Glutamatergic neuron (in vitro differentiated cells): ENCODE results near the gene CUEDC1. TPM values are rescaled to one million over a fixed set of nuclear protein-coding genes. Genes with fewer than 3 reads are reported as not detected.

ENCODE experiments used
- DNase-seq: peaks from one replicate; pipeline ENCODE4 v3.0.0; 2022
- H3K27ac Mint-ChIP-seq: one replicate; pipeline ENCODE4 v1.8.0; 2020; ENCODE audit warnings: mild to moderate bottlenecking, mixed read lengths, inconsistent platforms; ENCODE audit not compliant: unreplicated experiment
- H3K27me3 Mint-ChIP-seq: one replicate; pipeline ENCODE4 v1.8.0; 2020; ENCODE audit warnings: mild to moderate bottlenecking, moderate library complexity, mixed read lengths, inconsistent platforms; ENCODE audit not compliant: unreplicated experiment
- H3K36me3 Mint-ChIP-seq: one replicate; pipeline ENCODE4 v1.8.0; 2020; ENCODE audit warnings: mild to moderate bottlenecking, mixed read lengths, inconsistent platforms; ENCODE audit not compliant: unreplicated experiment
- H3K4me1 Mint-ChIP-seq: one replicate; pipeline ENCODE4 v1.8.0; 2020; ENCODE audit warnings: mild to moderate bottlenecking, low read depth, mixed read lengths, inconsistent platforms; ENCODE audit not compliant: unreplicated experiment
- H3K4me3 Mint-ChIP-seq: one replicate; pipeline ENCODE4 v1.8.0; 2020; ENCODE audit warnings: mild to moderate bottlenecking, mixed read lengths, inconsistent platforms; ENCODE audit not compliant: unreplicated experiment
- H3K9me3 Mint-ChIP-seq: one replicate; pipeline ENCODE4 v1.8.0; 2020; ENCODE audit warnings: mild to moderate bottlenecking, moderate library complexity, mixed read lengths, inconsistent platforms; ENCODE audit not compliant: unreplicated experiment
- total RNA-seq: library from RNA; stranded (reverse); fragmentation: NEBNext Ultra II Directional; extraction: Animal tissue kit (Norgen Biotek cat#: 25700); gene quantifications from one replicate; pipeline ENCODE4 v1.2.1, GENCODE V29; 2021; ENCODE audit not compliant: unreplicated experiment
- TF ChIP-seq, protein P1 (sequence below): fragments of 200-600 bp; sonication (generic); IDR thresholded peaks from one replicate; pipeline ENCODE4 v1.5.0; 2021; ENCODE audit not compliant: partially characterized antibody, unreplicated experiment

Gene CUEDC1
- total RNA-seq, 1 donor from 2014 or later, result 22.9 TPM

DNA sequence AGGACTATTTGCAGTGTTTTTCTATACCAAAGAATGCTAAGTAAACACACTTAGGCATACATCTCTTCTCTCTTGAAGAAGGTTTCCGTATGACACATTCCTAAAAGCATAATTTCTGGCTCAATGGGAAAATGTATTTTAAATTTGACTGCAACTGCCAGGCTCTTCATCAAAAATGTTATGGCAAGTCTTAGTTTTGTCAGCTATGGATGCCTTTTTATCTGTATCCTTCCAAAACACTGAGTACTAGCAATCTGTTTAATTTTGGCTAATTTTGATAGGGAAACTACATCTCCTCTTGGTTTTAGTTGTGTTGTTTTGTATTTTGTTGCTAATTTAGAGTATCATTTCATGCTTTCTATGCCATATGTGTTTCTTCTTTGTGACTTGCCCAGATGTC is 140.8 kb downstream of the CUEDC1 start:
- Mint-ChIP-seq H3K4me1 (peaks cover 20% of the 10 kb centered on the region), H3K27ac (no peak overlapping the region), H3K9me3 (peaks cover 5% of the 10 kb centered on the region), H3K27me3 (peaks cover 3% of the 10 kb centered on the region), H3K36me3 (no peaks in the 10 kb centered on the region), H3K4me3 (no peak overlapping the region)
- no peak for DNase-seq
- TF ChIP-seq, protein P1, sequence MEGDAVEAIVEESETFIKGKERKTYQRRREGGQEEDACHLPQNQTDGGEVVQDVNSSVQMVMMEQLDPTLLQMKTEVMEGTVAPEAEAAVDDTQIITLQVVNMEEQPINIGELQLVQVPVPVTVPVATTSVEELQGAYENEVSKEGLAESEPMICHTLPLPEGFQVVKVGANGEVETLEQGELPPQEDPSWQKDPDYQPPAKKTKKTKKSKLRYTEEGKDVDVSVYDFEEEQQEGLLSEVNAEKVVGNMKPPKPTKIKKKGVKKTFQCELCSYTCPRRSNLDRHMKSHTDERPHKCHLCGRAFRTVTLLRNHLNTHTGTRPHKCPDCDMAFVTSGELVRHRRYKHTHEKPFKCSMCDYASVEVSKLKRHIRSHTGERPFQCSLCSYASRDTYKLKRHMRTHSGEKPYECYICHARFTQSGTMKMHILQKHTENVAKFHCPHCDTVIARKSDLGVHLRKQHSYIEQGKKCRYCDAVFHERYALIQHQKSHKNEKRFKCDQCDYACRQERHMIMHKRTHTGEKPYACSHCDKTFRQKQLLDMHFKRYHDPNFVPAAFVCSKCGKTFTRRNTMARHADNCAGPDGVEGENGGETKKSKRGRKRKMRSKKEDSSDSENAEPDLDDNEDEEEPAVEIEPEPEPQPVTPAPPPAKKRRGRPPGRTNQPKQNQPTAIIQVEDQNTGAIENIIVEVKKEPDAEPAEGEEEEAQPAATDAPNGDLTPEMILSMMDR, result no peak

DNA sequence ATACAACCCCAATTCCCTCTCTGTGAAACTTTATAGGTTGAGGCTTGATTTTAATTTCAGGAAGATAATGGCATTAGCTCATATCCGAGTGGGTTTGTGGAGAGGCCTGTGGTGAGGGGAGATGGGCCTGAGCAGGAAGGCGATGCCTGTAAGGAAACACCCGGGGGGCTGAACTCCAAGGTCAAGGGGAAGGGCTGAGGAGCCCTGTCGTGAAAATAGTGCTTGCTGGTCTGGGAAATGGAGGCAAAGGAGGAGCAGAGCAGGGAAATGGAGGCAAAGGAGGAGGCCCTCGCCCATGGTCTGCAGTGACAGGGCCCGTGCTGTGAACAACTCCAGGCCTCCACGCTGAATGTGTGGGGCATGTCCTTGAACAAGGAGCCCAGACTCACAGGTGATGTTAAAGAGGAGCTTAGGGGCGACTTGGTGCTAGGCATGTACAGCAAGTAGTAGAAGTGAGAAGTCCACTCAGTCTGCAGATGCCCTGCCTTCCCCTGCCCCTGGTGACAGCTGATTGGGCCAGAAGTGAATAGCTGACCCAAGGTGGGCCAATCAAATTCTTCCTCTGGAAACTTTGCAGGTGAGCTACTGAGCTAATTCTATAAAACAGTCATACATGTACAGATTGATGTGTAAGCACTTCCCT is 143.5 kb downstream of the CUEDC1 start:
- peaks cover 29% of the 10 kb centered on the region for H3K4me1 Mint-ChIP-seq
- no peak for DNase-seq

More for the DNA sequence above, 143.5 kb downstream of the CUEDC1 start:
- peaks cover 7% of the 10 kb centered on the region for H3K9me3 Mint-ChIP-seq
- peak overlapping the region; percentile 70 for H3K27ac Mint-ChIP-seq
- TF ChIP-seq, protein P1, result no peak
- H3K4me3 Mint-ChIP-seq, result peak overlapping the region; percentile 6
- peaks cover 3% of the 10 kb centered on the region for H3K27me3 Mint-ChIP-seq
- no peaks in the 10 kb centered on the region for H3K36me3 Mint-ChIP-seq

Other genes with a start within 250 kb of the CUEDC1 start
- gene CCDC182, start 210.1 kb downstream of the CUEDC1 start, total RNA-seq, result not detected
- gene MRPS23, start 105.4 kb downstream of the CUEDC1 start, total RNA-seq, result 50.0 TPM
- 88.3 TPM for gene VEZF1, start 32.8 kb upstream of the CUEDC1 start, total RNA-seq
- 227 TPM for gene SRSF1, start 51.8 kb upstream of the CUEDC1 start, total RNA-seq
- gene DYNLL2, start 128.0 kb upstream of the CUEDC1 start, total RNA-seq, result 80.4 TPM
- gene OR4D1, start 193.0 kb upstream of the CUEDC1 start, total RNA-seq, result not detected
- not detected for gene OR4D2, start 211.6 kb upstream of the CUEDC1 start, total RNA-seq
- gene EPX, start 237.3 kb upstream of the CUEDC1 start, total RNA-seq, result not detected